CD4-positive, alpha-beta T cell (primary cell): ENCODE data around the gene RTN4IP1. TPM values are rescaled to one million over a fixed set of nuclear protein-coding genes. Genes with fewer than 3 reads are reported as not detected.

Experiments used
- ATAC-seq: fragments of 200-7000 bp; cut with Tn5 transposase; one replicate; pipeline ENCODE4 v1.10.0; 2022; ENCODE audit warnings: mild to moderate bottlenecking; ENCODE audit not compliant: poor library complexity
- CTCF ChIA-PET: fragments of 350-600 bp; sonication (Branson Sonifier 250); formaldehyde crosslinking; loops from one replicate; lab custom pipeline; 2021; ENCODE audit warnings: antibody characterized with exemption, inconsistent platforms; lab: Charles Lee
- POLR2A ChIA-PET: fragments of 350-600 bp; sonication (Branson Sonifier 250); formaldehyde crosslinking; loops from one replicate; lab custom pipeline; 2021; ENCODE audit warnings: antibody characterized with exemption, inconsistent platforms; lab: Charles Lee
- DNase-seq, 14 experiments: peaks; one replicate each; pipeline ENCODE4 v3.0.0-alpha.2; 2013 to 2020; ENCODE audit warnings: mixed read lengths in 2 of 14
- H3K27ac ChIP-seq, 2 donors: one replicate each; pipeline versions ENCODE4 v1.5.1 to v1.7.0; 2013; ENCODE audit warnings: low read length in 2 of 2, low read depth in 1 of 2, mild to moderate bottlenecking in 1 of 2
- H3K27me3 ChIP-seq, 2 experiments: 1 replicate in 1 of 2; 2 replicates in 1 of 2; pipeline versions ENCODE4 v1.6.1 to v1.7.0; 2013; ENCODE audit warnings: low read length in 2 of 2, control low read depth in 1 of 2, mild to moderate bottlenecking in 1 of 2, moderate library complexity in 1 of 2; ENCODE audit not compliant: insufficient read depth in 2 of 2, control insufficient read depth in 1 of 2
- H3K36me3 ChIP-seq: one replicate; pipeline ENCODE4 v1.6.1; 2013; ENCODE audit warnings: low read length, control low read depth; ENCODE audit not compliant: insufficient read depth
- H3K4me1 ChIP-seq: one replicate; pipeline ENCODE4 v1.6.1; 2013; ENCODE audit warnings: low read length, control low read depth; ENCODE audit not compliant: insufficient read depth
- H3K4me3 ChIP-seq: one replicate; pipeline ENCODE4 v1.5.1; 2013; ENCODE audit warnings: mild to moderate bottlenecking, low read length, moderate library complexity
- H3K9me3 ChIP-seq, 2 experiments: 1 replicate in 1 of 2; 2 replicates in 1 of 2; pipeline versions ENCODE4 v1.6.1 to v1.7.0; 2013; ENCODE audit warnings: low read length in 2 of 2, mild to moderate bottlenecking in 2 of 2, control low read depth in 1 of 2, moderate library complexity in 1 of 2; ENCODE audit not compliant: control insufficient read depth in 1 of 2, insufficient read depth in 1 of 2
- H3K27ac Mint-ChIP-seq: one replicate; pipeline ENCODE4 v1.8.0; 2020; ENCODE audit warnings: mixed read lengths
- H3K27me3 Mint-ChIP-seq: one replicate; pipeline ENCODE4 v1.8.0; 2021; ENCODE audit warnings: mixed read lengths
- H3K36me3 Mint-ChIP-seq: one replicate; pipeline ENCODE4 v1.8.0; 2021; ENCODE audit warnings: low read depth, mixed read lengths
- H3K4me1 Mint-ChIP-seq: one replicate; pipeline ENCODE4 v1.8.0; 2021; ENCODE audit warnings: low read depth, mixed read lengths
- H3K4me3 Mint-ChIP-seq: one replicate; pipeline ENCODE4 v1.8.0; 2020; ENCODE audit warnings: mild to moderate bottlenecking, mixed read lengths
- H3K9me3 Mint-ChIP-seq: one replicate; pipeline ENCODE4 v1.8.0; 2020; ENCODE audit warnings: mixed read lengths
- intact Hi-C, 2 experiments: fragments of 100-400 bp; cut with DNase I in 1 of 2; cut with micrococcal nuclease in 1 of 2; formaldehyde crosslinking; loops; one replicate each; pipeline versions ENCODE4 v1.15.1 to v1.9.0; 2023 to 2025; cut with DNase I, micrococcal nuclease
- total RNA-seq, 174 experiments: library from RNA in 2 of 174; stranded (reverse) in 2 of 174; gene quantifications; one replicate each; pipeline ENCODE4 v1.2.3 and lab custom pipeline; 2021 to 2026
- TF ChIP-seq, protein P1 (sequence below): fragments of 200-600 bp; IDR thresholded peaks from one replicate; pipeline ENCODE4 v1.8.0; 2022; ENCODE audit warnings: antibody characterized with exemption, mild to moderate bottlenecking

Gene RTN4IP1
- total RNA-seq, 2 experiments from 2014 or later, result 2.4 to 2.5 TPM

- Histone ChIP-seq H3K27ac (no peak overlapping the region), H3K36me3 (peaks cover 39% of the 10 kb centered on the region), H3K9me3 (no peaks in the 10 kb centered on the region), H3K4me3 (no peak overlapping the region), H3K4me1 (no peaks in the 10 kb centered on the region), H3K27me3 (no peaks in the 10 kb centered on the region)
- POLR2A ChIA-PET, result no interaction called here
- Mint-ChIP-seq H3K4me3 (no peak overlapping the region), H3K9me3 (no peaks in the 10 kb centered on the region), H3K27ac (no peak overlapping the region), H3K4me1 (no peaks in the 10 kb centered on the region), H3K27me3 (no peaks in the 10 kb centered on the region), H3K36me3 (peaks cover 59% of the 10 kb centered on the region)
- CTCF ChIA-PET, result no interaction called here
- peak in 1 of 14 experiments; percentile 3 for DNase-seq
- TF ChIP-seq, protein P1, sequence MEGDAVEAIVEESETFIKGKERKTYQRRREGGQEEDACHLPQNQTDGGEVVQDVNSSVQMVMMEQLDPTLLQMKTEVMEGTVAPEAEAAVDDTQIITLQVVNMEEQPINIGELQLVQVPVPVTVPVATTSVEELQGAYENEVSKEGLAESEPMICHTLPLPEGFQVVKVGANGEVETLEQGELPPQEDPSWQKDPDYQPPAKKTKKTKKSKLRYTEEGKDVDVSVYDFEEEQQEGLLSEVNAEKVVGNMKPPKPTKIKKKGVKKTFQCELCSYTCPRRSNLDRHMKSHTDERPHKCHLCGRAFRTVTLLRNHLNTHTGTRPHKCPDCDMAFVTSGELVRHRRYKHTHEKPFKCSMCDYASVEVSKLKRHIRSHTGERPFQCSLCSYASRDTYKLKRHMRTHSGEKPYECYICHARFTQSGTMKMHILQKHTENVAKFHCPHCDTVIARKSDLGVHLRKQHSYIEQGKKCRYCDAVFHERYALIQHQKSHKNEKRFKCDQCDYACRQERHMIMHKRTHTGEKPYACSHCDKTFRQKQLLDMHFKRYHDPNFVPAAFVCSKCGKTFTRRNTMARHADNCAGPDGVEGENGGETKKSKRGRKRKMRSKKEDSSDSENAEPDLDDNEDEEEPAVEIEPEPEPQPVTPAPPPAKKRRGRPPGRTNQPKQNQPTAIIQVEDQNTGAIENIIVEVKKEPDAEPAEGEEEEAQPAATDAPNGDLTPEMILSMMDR, result no peak
- intact Hi-C loops, result no loop called here
- no peak for ATAC-seq
These were observed 37.2 kb upstream of the RTN4IP1 start for GRCh38 chr6:106666282-106667021.

DNA sequence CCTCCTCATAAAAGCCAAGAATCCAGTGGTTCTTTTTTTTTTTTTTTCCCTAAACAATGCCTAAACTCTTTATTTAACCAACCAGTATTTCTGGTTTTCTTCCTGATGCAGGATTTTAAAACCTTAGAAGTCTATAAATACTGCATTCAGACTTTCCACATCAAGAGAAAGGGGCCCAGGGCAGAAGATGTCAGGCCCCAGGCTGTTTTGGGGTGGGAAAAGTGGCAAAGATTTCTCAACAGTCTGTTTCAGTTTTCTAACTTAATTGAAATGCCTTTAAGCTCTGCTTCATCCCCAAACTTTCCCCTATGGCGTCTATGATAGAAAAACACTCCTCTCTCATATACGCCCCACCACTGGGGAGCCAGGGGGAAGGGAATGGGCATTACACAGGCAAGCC lies 33.2 kb upstream of the RTN4IP1 start:
- Histone ChIP-seq H3K9me3 (peaks cover 3 to 7% of the 10 kb centered on the region in 2 experiments), H3K4me3 (no peak overlapping the region), H3K27ac (no peak overlapping the region), H3K27me3 (no peaks in the 10 kb centered on the region), H3K4me1 (no peaks in the 10 kb centered on the region), H3K36me3 (peaks cover 51% of the 10 kb centered on the region)
- Mint-ChIP-seq H3K4me1 (no peaks in the 10 kb centered on the region), H3K36me3 (peaks cover 95% of the 10 kb centered on the region), H3K9me3 (peaks cover 6% of the 10 kb centered on the region), H3K27me3 (no peaks in the 10 kb centered on the region), H3K4me3 (no peak overlapping the region), H3K27ac (no peak overlapping the region)
- ATAC-seq (no peak), DNase-seq (no peak)
- TF ChIP-seq, protein P1, result no peak
- intact Hi-C loops, result no loop called here
- POLR2A ChIA-PET, result no interaction called here
- CTCF ChIA-PET, result no interaction called here

DNA sequence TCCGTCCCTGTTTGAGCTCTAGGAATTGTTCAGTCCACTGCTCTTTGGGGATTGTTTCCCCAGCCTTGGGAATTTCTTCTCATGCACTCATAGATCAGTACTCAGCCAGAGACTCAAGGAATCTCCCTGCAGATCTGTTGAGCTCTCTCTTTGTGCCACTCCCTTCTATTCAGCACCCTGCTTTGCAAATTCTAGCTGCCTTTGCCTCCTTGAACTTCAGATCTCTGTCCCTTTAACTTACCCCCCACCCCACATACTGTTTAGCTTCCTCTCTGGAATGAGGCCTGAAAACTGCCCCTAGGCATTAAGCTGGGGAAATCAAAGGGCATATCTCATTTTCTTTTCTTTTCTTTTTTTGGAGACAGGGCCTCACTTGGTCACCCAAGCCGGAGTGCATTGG lies 30.6 kb upstream of the RTN4IP1 start:
- POLR2A ChIA-PET, result no interaction called here
- Histone ChIP-seq H3K36me3 (peaks cover 58% of the 10 kb centered on the region), H3K27ac (no peak overlapping the region)

More for the DNA sequence above, 30.6 kb upstream of the RTN4IP1 start:
- no peak overlapping the region for H3K4me3 Mint-ChIP-seq
- no peaks in the 10 kb centered on the region for H3K4me1 ChIP-seq
- H3K36me3 Mint-ChIP-seq, result peaks cover 94% of the 10 kb centered on the region
- TF ChIP-seq, protein P1, result no peak
- no peaks in the 10 kb centered on the region for H3K27me3 Mint-ChIP-seq
- no peaks in the 10 kb centered on the region for H3K27me3 ChIP-seq
- peaks cover 3 to 7% of the 10 kb centered on the region in 2 experiments for H3K9me3 ChIP-seq
- ATAC-seq, result no peak
- CTCF ChIA-PET, result no interaction called here
- no peak overlapping the region for H3K4me3 ChIP-seq
- peaks cover 9% of the 10 kb centered on the region for H3K9me3 Mint-ChIP-seq
- intact Hi-C loops, result no loop called here
- H3K27ac Mint-ChIP-seq, result no peak overlapping the region
- DNase-seq, result no peak
- no peaks in the 10 kb centered on the region for H3K4me1 Mint-ChIP-seq
